RWPE2 (cell line): ENCODE data around the gene HTRA3.

Source experiments
- ATAC-seq: fragments of 200-7000 bp; cut with Tn5 transposase; 3 replicates; pipeline ENCODE4 v1.9.1; 2021; ENCODE audit warnings: low read depth
- DNase-seq: peaks from one replicate; pipeline ENCODE4 v3.0.0-alpha.2; 2020; ENCODE audit warnings: low spot score
- H3K27ac ChIP-seq: fragments of 450-650 bp; 2 replicates; pipeline ENCODE4 v1.5.1; 2017; ENCODE audit warnings: mild to moderate bottlenecking; ENCODE audit not compliant: poor library complexity, severe bottlenecking
- H3K27me3 ChIP-seq: fragments of 250-450 bp; sonication (Bioruptor Pico); 2 replicates; pipeline ENCODE4 v1.5.1; 2021; ENCODE audit warnings: mild to moderate bottlenecking, moderate library complexity; ENCODE audit not compliant: insufficient read depth, poor library complexity, severe bottlenecking
- H3K36me3 ChIP-seq: fragments of 250-450 bp; sonication (Bioruptor Pico); 2 replicates; pipeline ENCODE4 v1.5.1; 2020; ENCODE audit warnings: low read depth, mild to moderate bottlenecking, moderate library complexity
- H3K4me1 ChIP-seq: fragments of 250-450 bp; sonication (Bioruptor Pico); 2 replicates; pipeline ENCODE4 v1.5.1; 2021; ENCODE audit warnings: mild to moderate bottlenecking, moderate library complexity; ENCODE audit not compliant: insufficient read depth, poor library complexity, severe bottlenecking
- H3K4me3 ChIP-seq: fragments of 250-450 bp; sonication (Bioruptor Pico); 2 replicates; pipeline ENCODE4 v1.5.1; 2021; ENCODE audit warnings: mild to moderate bottlenecking, moderate library complexity; ENCODE audit not compliant: severe bottlenecking
- H3K9me3 ChIP-seq: fragments of 250-450 bp; sonication (Bioruptor Pico); 2 replicates; pipeline ENCODE4 v1.5.1; 2021; ENCODE audit warnings: mild to moderate bottlenecking, moderate library complexity; ENCODE audit not compliant: severe bottlenecking
- TF ChIP-seq, protein P1 (sequence below): fragments of 450-650 bp; IDR thresholded peaks from one replicate; pipeline ENCODE4 v1.5.1; 2017; ENCODE audit warnings: mild to moderate bottlenecking, moderate library complexity; ENCODE audit not compliant: poor library complexity, severe bottlenecking

Gene HTRA3

DNA sequence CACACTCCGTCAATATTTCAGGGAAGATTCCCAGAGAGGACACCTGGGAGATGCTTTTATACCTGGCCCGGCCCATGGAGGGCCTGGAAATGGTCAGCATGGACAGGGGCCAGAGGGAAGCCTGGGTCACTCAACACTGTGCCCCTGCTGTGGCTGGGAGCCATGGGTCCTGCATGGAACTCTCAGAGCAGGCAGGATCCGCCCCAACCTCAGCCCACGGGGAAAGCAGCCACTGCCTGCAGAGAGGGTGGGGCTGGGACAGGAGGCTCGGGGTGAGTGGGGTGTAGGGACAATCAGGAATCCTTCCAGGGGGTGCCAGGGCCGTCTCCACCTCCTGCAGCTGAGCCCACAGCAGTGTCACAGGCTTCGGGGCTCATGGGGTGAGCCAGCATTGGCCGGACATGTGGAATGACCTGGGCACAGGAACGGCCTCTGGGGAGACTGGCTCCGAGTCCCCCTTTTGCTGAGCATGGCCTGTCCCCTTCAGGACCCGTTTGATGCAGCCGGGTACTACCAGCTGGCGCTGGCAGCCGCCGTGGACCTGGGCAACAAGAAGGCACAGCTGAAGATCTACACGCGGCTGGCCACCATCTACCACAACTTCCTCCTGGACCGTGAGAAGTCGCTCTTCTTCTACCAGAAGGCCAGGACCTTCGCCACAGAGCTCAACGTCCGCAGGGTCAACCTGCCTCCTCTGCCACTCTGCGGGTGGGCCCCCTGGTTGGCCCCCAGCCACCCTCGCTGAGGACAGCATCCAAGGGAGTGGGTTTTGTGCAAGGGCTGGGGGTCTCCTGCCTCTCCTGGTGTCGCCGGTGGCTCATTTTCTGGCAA is 29.1 kb upstream of the HTRA3 start:
- no peak overlapping the region for H3K4me3 ChIP-seq
- TF ChIP-seq, protein P1, sequence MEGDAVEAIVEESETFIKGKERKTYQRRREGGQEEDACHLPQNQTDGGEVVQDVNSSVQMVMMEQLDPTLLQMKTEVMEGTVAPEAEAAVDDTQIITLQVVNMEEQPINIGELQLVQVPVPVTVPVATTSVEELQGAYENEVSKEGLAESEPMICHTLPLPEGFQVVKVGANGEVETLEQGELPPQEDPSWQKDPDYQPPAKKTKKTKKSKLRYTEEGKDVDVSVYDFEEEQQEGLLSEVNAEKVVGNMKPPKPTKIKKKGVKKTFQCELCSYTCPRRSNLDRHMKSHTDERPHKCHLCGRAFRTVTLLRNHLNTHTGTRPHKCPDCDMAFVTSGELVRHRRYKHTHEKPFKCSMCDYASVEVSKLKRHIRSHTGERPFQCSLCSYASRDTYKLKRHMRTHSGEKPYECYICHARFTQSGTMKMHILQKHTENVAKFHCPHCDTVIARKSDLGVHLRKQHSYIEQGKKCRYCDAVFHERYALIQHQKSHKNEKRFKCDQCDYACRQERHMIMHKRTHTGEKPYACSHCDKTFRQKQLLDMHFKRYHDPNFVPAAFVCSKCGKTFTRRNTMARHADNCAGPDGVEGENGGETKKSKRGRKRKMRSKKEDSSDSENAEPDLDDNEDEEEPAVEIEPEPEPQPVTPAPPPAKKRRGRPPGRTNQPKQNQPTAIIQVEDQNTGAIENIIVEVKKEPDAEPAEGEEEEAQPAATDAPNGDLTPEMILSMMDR: no peak
- no peak for ATAC-seq
- no peaks in the 10 kb centered on the region for H3K4me1 ChIP-seq
- no peak for DNase-seq
- peaks cover 70% of the 10 kb centered on the region for H3K36me3 ChIP-seq
- no peak overlapping the region for H3K27ac ChIP-seq
- H3K9me3 ChIP-seq: no peaks in the 10 kb centered on the region
- H3K27me3 ChIP-seq: no peaks in the 10 kb centered on the region

DNA sequence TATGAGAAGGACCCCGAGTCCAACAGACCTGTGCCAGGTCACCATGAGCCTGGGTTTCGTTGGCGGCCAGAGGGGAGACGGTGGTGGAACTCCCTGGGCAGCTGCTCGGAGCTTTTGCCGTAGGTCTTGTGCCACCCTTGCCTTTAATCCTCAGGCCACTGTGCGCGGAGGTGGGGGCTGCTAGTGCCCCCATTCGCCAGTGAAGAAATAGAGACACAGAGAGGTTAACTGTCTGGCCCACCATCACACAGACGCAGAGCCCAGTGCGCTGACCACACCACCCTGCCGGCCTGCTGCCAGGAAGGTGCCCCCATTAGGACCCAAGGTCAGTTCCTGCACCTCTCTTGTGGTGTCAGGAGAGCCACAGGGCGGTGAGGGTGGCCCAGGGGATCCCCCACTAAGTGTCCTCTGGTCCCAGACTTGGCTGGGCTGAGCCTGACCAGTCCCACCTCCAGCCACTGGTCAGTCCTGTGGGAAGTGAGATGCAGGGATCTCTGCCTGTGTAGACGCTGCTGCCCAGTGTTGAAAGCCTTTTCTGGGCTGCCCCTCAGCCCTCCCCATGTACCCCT is 28.3 kb upstream of the HTRA3 start:
- Histone ChIP-seq H3K27me3 (no peaks in the 10 kb centered on the region), H3K4me1 (no peaks in the 10 kb centered on the region), H3K27ac (no peak overlapping the region), H3K9me3 (no peaks in the 10 kb centered on the region), H3K36me3 (peaks cover 61% of the 10 kb centered on the region), H3K4me3 (no peak overlapping the region)
- DNase-seq: no peak
- TF ChIP-seq, protein P1: no peak
- ATAC-seq: no peak

DNA sequence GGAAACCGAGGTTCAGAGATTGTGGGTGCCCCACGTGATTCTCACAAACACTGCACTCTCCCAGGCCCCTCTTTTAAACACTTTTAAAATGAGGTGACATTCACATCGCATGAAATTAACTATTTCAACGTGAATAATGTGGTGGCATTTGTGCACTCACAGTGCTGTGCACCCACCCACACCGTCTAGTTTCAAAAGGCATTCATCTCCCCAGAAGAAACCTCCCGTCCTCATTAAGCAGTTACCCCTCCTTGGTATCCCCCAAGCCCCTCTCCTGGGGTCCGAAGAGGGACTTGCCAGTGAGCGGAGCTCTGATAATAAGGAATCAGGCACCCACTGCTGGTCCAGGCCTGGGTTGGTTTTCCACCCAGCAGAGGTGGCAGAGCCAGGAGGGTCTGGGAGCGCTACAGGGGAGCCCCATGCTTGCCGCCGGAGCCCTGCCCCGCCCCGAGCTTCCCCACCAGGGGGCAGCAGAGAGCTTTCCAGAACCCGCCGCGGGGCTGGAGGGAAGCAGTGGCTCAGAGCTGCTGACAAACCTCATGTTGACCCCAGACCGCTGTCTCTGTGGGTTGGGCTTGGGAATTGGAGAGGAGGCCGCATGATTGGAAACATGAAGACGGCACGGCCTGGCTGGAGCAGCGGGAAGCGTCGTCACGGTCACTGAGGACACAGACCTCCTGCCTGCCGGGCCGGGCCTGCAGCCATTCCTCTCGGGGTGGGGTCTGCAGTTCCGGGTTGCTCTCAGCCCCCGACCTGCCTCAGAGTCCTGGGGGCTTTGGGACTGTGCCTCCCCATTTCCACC is 27.5 kb upstream of the HTRA3 start:
- Histone ChIP-seq H3K27me3 (no peaks in the 10 kb centered on the region), H3K4me1 (no peaks in the 10 kb centered on the region), H3K9me3 (no peaks in the 10 kb centered on the region), H3K27ac (no peak overlapping the region), H3K36me3 (peaks cover 53% of the 10 kb centered on the region), H3K4me3 (no peak overlapping the region)
- DNase-seq: no peak
- TF ChIP-seq, protein P1: peak; percentile 91
- peak; percentile 59 for ATAC-seq

DNA sequence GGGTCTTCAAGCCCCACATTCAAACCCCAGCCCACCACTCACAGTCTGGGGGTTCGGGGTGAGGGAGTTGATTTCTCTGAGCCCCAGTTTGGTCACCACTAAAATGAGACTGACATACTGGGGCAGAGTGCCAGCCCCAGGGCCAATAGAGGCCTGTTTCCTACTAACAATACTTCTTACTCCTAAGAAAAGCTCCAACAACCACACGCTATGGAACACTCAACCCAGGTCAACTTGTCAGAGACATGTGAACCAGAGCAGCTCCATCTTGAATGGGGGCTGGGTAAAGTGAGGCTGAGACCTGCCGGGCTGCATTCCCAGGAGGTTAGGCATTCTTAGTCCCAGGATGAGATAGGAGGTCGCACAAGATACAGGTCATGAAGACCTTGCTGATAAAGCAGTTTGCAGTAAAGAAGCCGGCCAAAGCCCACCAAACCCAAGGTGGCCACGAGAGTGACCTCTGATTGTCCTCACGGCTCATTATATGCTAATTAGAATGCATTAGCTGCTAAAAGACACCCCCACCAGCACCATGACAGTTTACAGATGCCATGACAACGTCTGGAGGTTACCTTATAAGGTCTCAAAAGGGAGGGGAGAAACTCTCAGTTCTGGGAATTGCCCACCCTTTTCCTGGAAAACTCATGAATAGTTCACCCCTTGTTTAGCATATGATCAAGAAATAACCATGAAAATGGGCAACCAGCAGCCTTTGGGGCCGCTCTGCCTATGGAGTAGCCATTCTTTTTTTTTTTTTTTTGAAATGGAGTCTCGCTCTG is 26.6 kb upstream of the HTRA3 start:
- no peak for ATAC-seq

More for the DNA sequence above, 26.6 kb upstream of the HTRA3 start:
- Histone ChIP-seq H3K27ac (no peak overlapping the region), H3K9me3 (no peaks in the 10 kb centered on the region), H3K27me3 (no peaks in the 10 kb centered on the region), H3K4me3 (no peak overlapping the region), H3K4me1 (no peaks in the 10 kb centered on the region), H3K36me3 (peaks cover 44% of the 10 kb centered on the region)
- TF ChIP-seq, protein P1: no peak
- DNase-seq: no peak
